ENCODE measurements around the gene KIF16B. TPM values are rescaled to one million over a fixed set of nuclear protein-coding genes. Genes with fewer than 3 reads are reported as not detected.

The KIF16B gene
- total RNA-seq, 1 experiment from 2014 or later: 15.8 TPM

DNA sequence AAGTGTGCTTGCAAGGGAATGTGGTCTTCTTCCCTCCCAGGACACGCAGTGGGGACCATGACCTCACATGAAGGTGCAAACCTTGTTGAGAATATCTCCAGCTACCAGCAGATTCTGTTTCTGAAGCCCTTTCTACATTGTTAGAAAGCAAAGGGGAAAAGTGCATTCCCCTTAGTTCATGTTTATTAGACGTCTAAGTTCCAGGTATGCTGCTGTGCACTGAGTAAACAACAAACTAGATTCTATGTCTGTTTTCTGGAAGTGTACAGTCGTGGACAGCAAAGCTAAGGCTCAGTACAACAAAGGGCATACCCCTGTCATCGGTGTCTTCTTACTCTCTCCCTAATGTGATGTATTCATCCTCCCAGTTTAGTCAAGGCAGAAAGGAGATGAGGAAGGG, 178.5 kb downstream of the KIF16B start:
- H3K9me3 Mint-ChIP-seq (ENCODE audit: unreplicated experiment): no peaks in the 10 kb centered on the region
- BruUV-seq (replicated peaks): no TSS peak
- TF ChIP-seq, protein P1, sequence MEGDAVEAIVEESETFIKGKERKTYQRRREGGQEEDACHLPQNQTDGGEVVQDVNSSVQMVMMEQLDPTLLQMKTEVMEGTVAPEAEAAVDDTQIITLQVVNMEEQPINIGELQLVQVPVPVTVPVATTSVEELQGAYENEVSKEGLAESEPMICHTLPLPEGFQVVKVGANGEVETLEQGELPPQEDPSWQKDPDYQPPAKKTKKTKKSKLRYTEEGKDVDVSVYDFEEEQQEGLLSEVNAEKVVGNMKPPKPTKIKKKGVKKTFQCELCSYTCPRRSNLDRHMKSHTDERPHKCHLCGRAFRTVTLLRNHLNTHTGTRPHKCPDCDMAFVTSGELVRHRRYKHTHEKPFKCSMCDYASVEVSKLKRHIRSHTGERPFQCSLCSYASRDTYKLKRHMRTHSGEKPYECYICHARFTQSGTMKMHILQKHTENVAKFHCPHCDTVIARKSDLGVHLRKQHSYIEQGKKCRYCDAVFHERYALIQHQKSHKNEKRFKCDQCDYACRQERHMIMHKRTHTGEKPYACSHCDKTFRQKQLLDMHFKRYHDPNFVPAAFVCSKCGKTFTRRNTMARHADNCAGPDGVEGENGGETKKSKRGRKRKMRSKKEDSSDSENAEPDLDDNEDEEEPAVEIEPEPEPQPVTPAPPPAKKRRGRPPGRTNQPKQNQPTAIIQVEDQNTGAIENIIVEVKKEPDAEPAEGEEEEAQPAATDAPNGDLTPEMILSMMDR (IDR thresholded peaks at IDR 0.05; ENCODE audit: unreplicated experiment): no peak
- H3K4me3 Mint-ChIP-seq (ENCODE audit: unreplicated experiment): no peak overlapping the region
- no peaks in the 10 kb centered on the region for H3K4me1 Mint-ChIP-seq (ENCODE audit: insufficient read depth, unreplicated experiment)
- H3K27me3 Mint-ChIP-seq (ENCODE audit: insufficient read depth, unreplicated experiment): no peaks in the 10 kb centered on the region
- intact Hi-C loops (cut with micrococcal nuclease): no loop called here
- no peak overlapping the region for H3K27ac Mint-ChIP-seq (ENCODE audit: low read depth, unreplicated experiment)
- ChIA-PET CTCF (interaction anchor here (0.9 to 1.4 kb wide), 2 partner anchors 13 to 81 kb away, joined by 3 to 4 read pairs; no protein-coding TSS in a partner anchor), POLR2A (no interaction called here)
- no peak for DNase-seq (ENCODE audit: unreplicated experiment)
- peaks cover 11% of the 10 kb centered on the region for H3K36me3 Mint-ChIP-seq (ENCODE audit: insufficient read depth, unreplicated experiment)

GRCh38 chr20:16393836-16394235, 179.4 kb downstream of the KIF16B start:
- ChIA-PET CTCF (interaction anchor here (0.9 kb wide), 1 partner anchor 25 kb away, joined by 3 read pairs; no protein-coding TSS in a partner anchor), POLR2A (interaction anchor here (0.7 kb wide), 1 partner anchor 33 kb away, joined by 3 read pairs; no protein-coding TSS in a partner anchor)
- no peak for DNase-seq (ENCODE audit: unreplicated experiment)
- no peaks in the 10 kb centered on the region for H3K27me3 Mint-ChIP-seq (ENCODE audit: insufficient read depth, unreplicated experiment)
- H3K9me3 Mint-ChIP-seq (ENCODE audit: unreplicated experiment): no peaks in the 10 kb centered on the region
- no peak overlapping the region for H3K27ac Mint-ChIP-seq (ENCODE audit: low read depth, unreplicated experiment)
- TF ChIP-seq, protein P1 (IDR thresholded peaks at IDR 0.05; ENCODE audit: unreplicated experiment): no peak
- intact Hi-C loops (cut with micrococcal nuclease): no loop called here
- H3K36me3 Mint-ChIP-seq (ENCODE audit: insufficient read depth, unreplicated experiment): peaks cover 11% of the 10 kb centered on the region
- H3K4me3 Mint-ChIP-seq (ENCODE audit: unreplicated experiment): no peak overlapping the region
- BruUV-seq (replicated peaks): no TSS peak
- no peaks in the 10 kb centered on the region for H3K4me1 Mint-ChIP-seq (ENCODE audit: insufficient read depth, unreplicated experiment)

GRCh38 chr20:16393297-16393696, 180.0 kb downstream of the KIF16B start:
- Mint-ChIP-seq H3K4me3 (ENCODE audit: unreplicated experiment) (no peak overlapping the region), H3K9me3 (ENCODE audit: unreplicated experiment) (no peaks in the 10 kb centered on the region), H3K27me3 (ENCODE audit: insufficient read depth, unreplicated experiment) (no peaks in the 10 kb centered on the region), H3K4me1 (ENCODE audit: insufficient read depth, unreplicated experiment) (no peaks in the 10 kb centered on the region), H3K27ac (ENCODE audit: low read depth, unreplicated experiment) (no peak overlapping the region), H3K36me3 (ENCODE audit: insufficient read depth, unreplicated experiment) (peaks cover 11% of the 10 kb centered on the region)
- POLR2A ChIA-PET: no interaction called here
- BruUV-seq (replicated peaks): no TSS peak
- TF ChIP-seq, protein P1 (IDR thresholded peaks at IDR 0.05; ENCODE audit: unreplicated experiment): no peak
- intact Hi-C loops (cut with micrococcal nuclease): no loop called here
- CTCF ChIA-PET: no interaction called here
- DNase-seq (ENCODE audit: unreplicated experiment): no peak

GRCh38 chr20:16392346-16392745, 180.9 kb downstream of the KIF16B start:
- TF ChIP-seq, protein P1 (IDR thresholded peaks at IDR 0.05; ENCODE audit: unreplicated experiment): no peak
- no TSS peak for BruUV-seq (replicated peaks)
- Mint-ChIP-seq H3K4me3 (ENCODE audit: unreplicated experiment) (no peak overlapping the region), H3K4me1 (ENCODE audit: insufficient read depth, unreplicated experiment) (no peaks in the 10 kb centered on the region), H3K27me3 (ENCODE audit: insufficient read depth, unreplicated experiment) (no peaks in the 10 kb centered on the region), H3K27ac (ENCODE audit: low read depth, unreplicated experiment) (no peak overlapping the region), H3K9me3 (ENCODE audit: unreplicated experiment) (no peaks in the 10 kb centered on the region), H3K36me3 (ENCODE audit: insufficient read depth, unreplicated experiment) (peaks cover 5% of the 10 kb centered on the region)
- DNase-seq (ENCODE audit: unreplicated experiment): no peak
- intact Hi-C loops (cut with micrococcal nuclease): no loop called here
- POLR2A ChIA-PET: no interaction called here
- CTCF ChIA-PET: no interaction called here

Measured in MCF 10A (cell line).